ENCODE data around the gene MAPK8. TPM values are rescaled to one million over a fixed set of nuclear protein-coding genes. Genes with fewer than 3 reads are reported as not detected.

MAPK8 gene
- total RNA-seq, 4 donors from 2014 or later = 27.4 to 43.5 (median 36.5) TPM

- intact Hi-C loops (cut with DNase I) = no loop called here
- Histone ChIP-seq H3K27me3 (no peaks in the 10 kb centered on the region), H3K27ac (no peak overlapping the region), H3K36me3 (peaks cover 0 to 82% (median 0%) of the 10 kb centered on the region in 3 donors), H3K4me1 (no peaks in the 10 kb centered on the region), H3K4me3 (no peak overlapping the region), H3K9me3 (no peaks in the 10 kb centered on the region)
- TF ChIP-seq CTCF (IDR thresholded peaks at IDR 0.05) = no peak
- TF ChIP-seq POLR2A (IDR thresholded peaks at IDR 0.05) = no peak
- no peak for DNase-seq
These were observed 125.4 kb downstream of the MAPK8 start for GRCh38 chr10:48431871-48432270.

GRCh38 chr10:48437546-48437945, 131.1 kb downstream of the MAPK8 start:
- H3K36me3 ChIP-seq = peaks cover 0 to 53% (median 0%) of the 10 kb centered on the region in 3 donors
- H3K4me3 ChIP-seq = no peak overlapping the region
- no peak for DNase-seq
- WGBS, 2 donors = 87 to 97% methylated on average over 3 of the region's 3 CpGs
- TF ChIP-seq CTCF (IDR thresholded peaks at IDR 0.05) (no peak), POLR2A (IDR thresholded peaks at IDR 0.05) (no peak)
- H3K27me3 ChIP-seq = no peaks in the 10 kb centered on the region
- intact Hi-C loops (cut with DNase I) = no loop called here
- H3K9me3 ChIP-seq = no peaks in the 10 kb centered on the region
- H3K4me1 ChIP-seq = no peaks in the 10 kb centered on the region
- H3K27ac ChIP-seq = no peak overlapping the region

GRCh38 chr10:48439031-48439430, 132.6 kb downstream of the MAPK8 start:
- 87 to 88% methylated on average over 2 of the region's 2 CpGs for WGBS, 2 donors
- no peak for DNase-seq
- H3K36me3 ChIP-seq = peaks cover 0 to 40% (median 0%) of the 10 kb centered on the region in 3 donors
- TF ChIP-seq POLR2A (IDR thresholded peaks at IDR 0.05) (no peak), CTCF (IDR thresholded peaks at IDR 0.05) (no peak)
- no peaks in the 10 kb centered on the region for H3K27me3 ChIP-seq
- H3K9me3 ChIP-seq = no peaks in the 10 kb centered on the region
- intact Hi-C loops (cut with DNase I) = no loop called here
- no peak overlapping the region for H3K4me3 ChIP-seq
- no peaks in the 10 kb centered on the region for H3K4me1 ChIP-seq
- no peak overlapping the region for H3K27ac ChIP-seq

GRCh38 chr10:48439581-48440041, 133.1 kb downstream of the MAPK8 start:
- intact Hi-C loops (cut with DNase I) = no loop called here
- no peaks in the 10 kb centered on the region for H3K9me3 ChIP-seq
- WGBS, 2 donors = 74 to 84% methylated on average over 7 to 10 of the region's 10 CpGs
- H3K4me3 ChIP-seq = no peak overlapping the region
- H3K36me3 ChIP-seq = peaks cover 0 to 34% (median 0%) of the 10 kb centered on the region in 3 donors
- H3K27me3 ChIP-seq = no peaks in the 10 kb centered on the region
- DNase-seq = no peak
- H3K27ac ChIP-seq = no peak overlapping the region
- H3K4me1 ChIP-seq = no peaks in the 10 kb centered on the region
- TF ChIP-seq POLR2A (IDR thresholded peaks at IDR 0.05) = no peak
- no peak for TF ChIP-seq CTCF (IDR thresholded peaks at IDR 0.05)

GRCh38 chr10:48440771-48441170, 134.3 kb downstream of the MAPK8 start:
- no peak for DNase-seq
- 93 to 95% methylated on average over 4 of the region's 4 CpGs for WGBS, 2 donors
- Histone ChIP-seq H3K27me3 (no peaks in the 10 kb centered on the region), H3K4me3 (no peak overlapping the region), H3K27ac (no peak overlapping the region), H3K36me3 (peaks cover 0 to 22% (median 0%) of the 10 kb centered on the region in 3 donors), H3K9me3 (no peaks in the 10 kb centered on the region), H3K4me1 (no peaks in the 10 kb centered on the region)
- no peak for TF ChIP-seq POLR2A (IDR thresholded peaks at IDR 0.05)
- no peak for TF ChIP-seq CTCF (IDR thresholded peaks at IDR 0.05)
- intact Hi-C loops (cut with DNase I) = no loop called here
